GM06990 (cell line): ENCODE results near the gene CZIB.

Experiments used
- DNase-seq: peaks from one replicate; pipeline ENCODE4 v3.0.0-alpha.2; 2011; ENCODE audit not compliant: insufficient read length; ENCODE audit errors: extremely low read depth
- H3K27me3 ChIP-seq: replicated peaks from 2 replicates; pipeline ENCODE4 v1.6.0; 2011; ENCODE audit warnings: low read length; ENCODE audit not compliant: control insufficient read depth, insufficient read depth
- H3K36me3 ChIP-seq: 2 replicates; pipeline ENCODE4 v1.5.1; 2011; ENCODE audit warnings: low read length; ENCODE audit not compliant: control insufficient read depth, insufficient read depth
- H3K4me3 ChIP-seq: replicated peaks from 2 replicates; pipeline ENCODE4 v1.5.1; 2011; ENCODE audit warnings: low read depth, mild to moderate bottlenecking, control low read depth, low read length
- CTCF ChIP-seq: IDR thresholded peaks from 2 replicates; pipeline ENCODE4 v1.5.1; 2011; ENCODE audit warnings: low read length, control low read depth, mild to moderate bottlenecking, inconsistent platforms; ENCODE audit not compliant: insufficient read depth, poor library complexity, severe bottlenecking

CZIB gene

GRCh38 chr1:53237638-53238037 lies 17.2 kb upstream of the CZIB start:
- no peaks in the 10 kb centered on the region for H3K27me3 ChIP-seq
- TF ChIP-seq CTCF = no peak
- H3K36me3 ChIP-seq = peaks cover 2% of the 10 kb centered on the region; the same call in 1 of the 2 replicates
- no peak for DNase-seq
- peak overlapping the region; percentile 85 for H3K4me3 ChIP-seq

- peak overlapping the region; percentile 92 for H3K4me3 ChIP-seq
- no peaks in the 10 kb centered on the region for H3K27me3 ChIP-seq
- peaks cover 7% of the 10 kb centered on the region for H3K36me3 ChIP-seq
- DNase-seq = no peak
- no peak for TF ChIP-seq CTCF
These were observed 490 bp upstream of the CZIB start for GRCh38 chr1:53220962-53221286.

DNA sequence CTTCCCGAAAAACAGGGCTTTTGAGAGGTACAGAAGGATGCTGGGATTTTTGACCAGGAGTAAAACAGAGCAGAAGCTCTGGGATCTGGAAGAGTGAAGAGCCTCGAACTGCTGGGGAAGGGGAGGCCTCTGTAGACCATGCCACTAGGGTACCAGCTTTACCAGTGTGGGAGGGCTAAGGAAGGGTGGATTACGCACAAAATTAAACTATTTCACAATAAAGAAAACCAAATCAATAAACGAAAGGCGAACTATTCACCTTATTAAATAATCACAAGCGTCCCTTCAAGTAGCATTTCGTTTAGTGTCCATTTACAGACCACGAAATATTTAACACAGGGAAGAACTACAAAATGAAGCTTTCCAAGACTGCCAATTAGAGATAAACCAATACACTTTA lies 723 bp downstream of the CZIB start:
- Histone ChIP-seq H3K27me3 (no peaks in the 10 kb centered on the region), H3K4me3 (peak overlapping the region; percentile 92), H3K36me3 (peaks cover 5% of the 10 kb centered on the region)
- TF ChIP-seq CTCF = no peak
- no peak for DNase-seq

DNA sequence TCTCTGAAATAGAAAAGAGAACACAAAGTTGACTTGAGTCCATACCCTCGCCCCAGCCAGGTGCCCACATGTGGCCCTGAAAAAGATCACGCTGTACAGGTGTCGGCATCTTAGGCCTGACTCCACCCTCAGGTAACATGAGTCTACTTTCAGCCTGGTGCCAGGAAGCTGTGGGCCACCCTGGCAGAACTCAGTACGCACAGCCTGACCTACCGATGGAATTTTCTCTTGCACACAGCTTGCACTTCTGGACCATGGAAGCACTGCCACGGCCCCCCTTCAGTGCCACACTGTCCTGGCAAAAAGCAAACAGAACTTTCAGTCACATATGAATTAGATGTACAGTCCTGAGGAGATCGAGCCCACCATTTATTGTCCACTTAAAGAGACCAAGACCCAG lies 2.2 kb downstream of the CZIB start:
- TF ChIP-seq CTCF = no peak
- peaks cover 11% of the 10 kb centered on the region for H3K36me3 ChIP-seq
- no peaks in the 10 kb centered on the region for H3K27me3 ChIP-seq
- no peak overlapping the region for H3K4me3 ChIP-seq
- no peak for DNase-seq

- TF ChIP-seq CTCF = no peak
- Histone ChIP-seq H3K4me3 (no peak overlapping the region), H3K27me3 (no peaks in the 10 kb centered on the region), H3K36me3 (peaks cover 27% of the 10 kb centered on the region)
- DNase-seq = no peak
These were observed 6.0 kb downstream of the CZIB start for GRCh38 chr1:53214376-53214940.

DNA sequence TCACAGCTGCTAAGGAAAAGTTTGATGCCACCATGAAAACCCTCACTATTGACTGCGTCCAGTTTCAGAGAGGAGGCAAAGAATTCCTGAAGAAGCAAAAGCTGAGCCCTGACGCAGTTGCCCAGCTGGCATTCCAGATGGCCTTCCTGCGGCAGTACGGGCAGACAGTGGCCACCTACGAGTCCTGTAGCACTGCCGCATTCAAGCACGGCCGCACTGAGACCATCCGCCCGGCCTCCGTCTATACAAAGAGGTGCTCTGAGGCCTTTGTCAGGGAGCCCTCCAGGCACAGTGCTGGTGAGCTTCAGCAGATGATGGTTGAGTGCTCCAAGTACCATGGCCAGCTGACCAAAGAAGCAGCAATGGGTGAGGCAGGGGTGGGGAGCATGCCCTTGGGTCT lies 9.5 kb downstream of the CZIB start:
- no peak for TF ChIP-seq CTCF
- Histone ChIP-seq H3K27me3 (no peaks in the 10 kb centered on the region), H3K4me3 (no peak overlapping the region), H3K36me3 (peaks cover 25% of the 10 kb centered on the region)
- no peak for DNase-seq
